ENCODE results near the gene NFXL1.

Gene NFXL1

GRCh38 chr4:47882228-47882627, 32.2 kb downstream of the NFXL1 start:
- DNase-seq: no peak

DNA sequence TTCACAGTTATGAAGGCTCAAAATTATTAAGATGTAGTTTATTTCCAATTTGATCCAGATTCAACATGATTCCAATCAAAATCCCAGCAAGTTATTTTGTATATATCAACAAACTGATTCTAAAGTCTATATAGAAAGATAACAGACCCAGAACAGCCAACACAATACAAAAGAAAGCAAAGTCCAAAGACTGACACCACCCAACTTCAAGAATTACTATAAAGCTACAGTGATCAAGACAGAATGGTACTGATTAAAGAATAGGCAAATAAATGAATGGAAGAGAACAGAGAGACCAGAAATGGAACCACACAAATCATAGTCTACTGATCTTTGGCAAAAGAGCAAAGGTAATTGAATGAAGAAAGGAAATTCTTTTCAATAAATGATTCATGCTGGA, 34.9 kb downstream of the NFXL1 start:
- DNase-seq: no peak

DNA sequence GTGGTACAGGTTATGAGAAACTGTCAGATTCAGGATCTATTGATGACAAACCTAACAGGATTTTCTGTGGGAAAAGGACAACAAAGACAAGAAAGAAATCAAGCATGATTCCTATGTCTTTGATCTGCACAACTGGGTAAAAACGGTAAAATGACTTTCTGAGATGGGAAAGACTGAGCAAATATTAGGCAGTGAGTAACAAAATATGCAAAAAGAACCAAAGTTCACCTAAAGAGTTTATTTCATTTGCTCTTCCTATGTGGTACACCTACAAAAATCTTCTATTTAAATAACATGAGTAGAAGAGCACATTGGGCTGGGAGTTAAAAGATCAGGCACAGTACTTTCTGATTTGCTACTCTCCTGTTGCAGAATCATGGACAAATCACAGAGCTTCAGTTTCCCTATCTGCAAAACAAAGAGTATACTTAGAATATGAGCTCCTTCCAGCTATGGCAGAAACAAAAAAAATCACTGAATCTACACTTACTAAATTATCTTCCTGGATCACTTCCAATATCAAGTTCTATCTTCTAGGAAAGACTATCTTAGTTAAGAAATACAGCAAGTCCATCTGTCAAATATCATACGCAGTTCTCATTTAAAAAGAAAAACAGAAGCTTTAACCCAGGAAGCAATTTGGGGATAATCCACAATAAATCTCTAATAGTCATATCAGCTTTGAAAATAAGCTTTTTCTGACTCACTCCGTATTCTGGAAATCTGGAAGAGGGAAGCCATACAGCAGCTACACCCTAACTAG, 37.4 kb downstream of the NFXL1 start:
- DNase-seq: no peak

GRCh38 chr4:47876310-47876709, 38.1 kb downstream of the NFXL1 start:
- no peak for DNase-seq

GRCh38 chr4:47873877-47874541, 40.4 kb downstream of the NFXL1 start:
- DNase-seq: no peak

GRCh38 chr4:47863486-47863885, 50.9 kb downstream of the NFXL1 start:
- DNase-seq: no peak

GRCh38 chr4:47862297-47862696, 52.1 kb downstream of the NFXL1 start:
- no peak for DNase-seq

- DNase-seq: no peak
These were observed 54.1 kb downstream of the NFXL1 start for GRCh38 chr4:47860305-47860704.

GRCh38 chr4:47858006-47858405, 56.4 kb downstream of the NFXL1 start:
- no peak for DNase-seq

- DNase-seq: no peak
These were observed 57.7 kb downstream of the NFXL1 start for GRCh38 chr4:47856713-47857112.

- no peak for DNase-seq
These were observed 59.0 kb downstream of the NFXL1 start for GRCh38 chr4:47855350-47855749.

- no peak for DNase-seq
These were observed 62.2 kb downstream of the NFXL1 start for GRCh38 chr4:47852136-47852535.

DNA sequence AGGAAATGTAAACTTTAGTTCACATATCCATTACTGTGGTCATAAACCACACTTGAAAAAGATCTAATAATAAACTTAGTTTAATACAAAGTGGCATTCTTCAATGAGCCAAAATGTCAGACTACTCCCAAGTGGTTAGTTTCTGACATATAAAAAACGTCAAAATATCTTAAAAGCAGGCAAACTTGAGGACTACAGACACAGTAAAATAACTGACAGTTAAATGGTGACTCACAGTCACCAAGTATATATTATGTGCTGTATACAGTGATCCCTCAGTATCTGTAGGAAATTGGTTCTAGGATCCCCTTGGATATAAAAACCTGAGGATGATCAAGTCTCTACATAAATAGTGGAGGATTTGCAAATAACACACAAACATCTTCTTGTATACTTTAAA, 64.9 kb downstream of the NFXL1 start:
- DNase-seq: no peak

DNA sequence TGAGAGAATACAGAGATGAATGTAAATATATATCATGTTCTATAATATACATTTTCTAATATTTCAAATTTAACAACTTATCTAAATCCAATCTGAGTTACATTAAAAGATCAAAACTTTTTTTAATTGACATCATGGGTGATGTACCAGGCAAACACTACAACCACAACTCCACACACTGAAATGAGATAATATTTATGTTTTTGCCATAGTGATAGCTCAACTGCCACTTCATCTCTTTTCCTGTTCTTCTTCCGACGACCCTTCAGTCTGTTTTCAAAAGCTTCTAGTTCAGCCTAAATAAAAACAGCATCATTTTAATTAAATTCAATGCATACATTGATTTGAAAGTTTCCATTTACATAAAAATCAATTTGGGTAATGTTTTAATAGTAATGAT, 66.3 kb downstream of the NFXL1 start:
- no peak for DNase-seq

DNA sequence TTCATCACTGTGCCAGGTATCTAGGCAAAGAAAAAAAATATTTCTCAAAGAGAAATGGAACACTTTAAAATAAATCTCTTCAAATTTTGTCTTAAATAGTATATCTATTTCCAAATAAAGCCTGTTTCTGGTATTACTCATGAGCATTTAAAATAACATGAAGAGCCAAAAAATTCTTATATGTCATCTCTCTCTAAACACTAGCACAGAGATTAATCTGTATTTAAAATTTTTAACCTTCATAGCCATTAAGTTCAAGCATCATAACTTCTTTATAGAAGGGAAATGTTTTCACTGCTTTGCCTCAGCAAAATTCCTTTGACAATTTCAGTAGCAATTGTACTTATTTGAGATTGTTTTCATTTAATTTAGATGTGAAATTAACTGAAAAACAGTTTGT, 71.4 kb downstream of the NFXL1 start:
- DNase-seq: no peak

- DNase-seq: no peak
These were observed 74.1 kb downstream of the NFXL1 start for GRCh38 chr4:47840291-47840690.

DNA sequence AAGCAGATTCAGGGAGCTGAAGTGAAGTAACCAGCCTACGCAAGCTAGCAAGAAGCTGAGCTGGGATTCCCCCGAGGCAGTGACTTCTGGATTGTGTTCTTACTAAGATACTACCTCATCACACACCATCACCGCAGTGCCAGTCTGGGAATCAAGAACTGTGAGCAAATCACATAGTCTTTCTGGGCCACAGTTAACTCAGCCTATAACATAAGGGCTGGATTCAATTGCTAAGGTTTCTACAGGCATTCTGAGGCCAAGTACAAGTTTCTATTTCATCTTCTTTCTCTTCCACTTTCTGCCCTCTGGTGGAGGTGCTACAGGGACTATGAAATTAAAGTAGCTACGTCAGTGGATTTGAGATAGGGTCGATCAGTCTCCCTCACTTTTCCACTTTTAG, 75.1 kb downstream of the NFXL1 start:
- DNase-seq: no peak

DNA sequence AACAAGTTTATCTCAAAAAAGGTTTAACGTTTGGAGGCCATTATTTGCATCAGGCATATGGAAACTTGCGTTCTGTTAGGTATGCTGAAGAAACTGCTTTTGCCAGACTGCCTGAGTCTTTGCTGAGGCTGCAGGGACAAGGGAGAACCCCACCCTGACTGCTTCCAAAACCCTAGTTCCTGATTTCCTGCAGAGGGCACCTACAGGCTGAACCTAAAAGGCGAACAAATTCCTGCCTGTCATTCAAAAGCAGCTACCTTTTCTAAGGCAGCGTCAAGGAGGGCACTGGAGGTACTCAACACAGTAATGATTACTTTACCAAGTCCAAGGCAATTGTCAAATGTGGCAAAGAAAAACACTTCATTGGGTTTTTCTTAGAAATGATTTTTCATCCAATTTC, 75.9 kb downstream of the NFXL1 start:
- DNase-seq: no peak

DNA sequence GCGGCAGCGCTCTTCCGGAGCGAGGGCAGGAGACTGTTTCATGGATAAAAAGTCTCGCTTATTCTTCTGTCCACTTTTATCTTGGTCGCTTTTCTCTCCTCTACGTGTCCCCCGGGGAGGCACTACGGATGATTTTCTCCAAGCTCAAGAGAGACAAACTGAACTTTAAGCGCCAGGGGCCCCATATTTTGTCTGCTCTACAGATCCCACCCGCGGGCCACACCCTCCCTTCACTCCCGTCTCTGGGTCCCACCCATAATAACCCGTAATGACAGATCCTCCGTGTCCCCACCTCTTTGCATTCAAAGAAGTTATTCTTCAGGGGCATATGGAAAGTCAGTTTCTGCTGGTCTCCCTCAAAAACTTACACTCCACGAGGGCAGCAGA, 76.5 kb downstream of the NFXL1 start, which contains the start of gene CORIN:
Gene CORIN (minus strand): TSS at position 160 of the 387 bp plus-strand sequence. CDS start 118 bp downstream, at position 42.
- DNase-seq: no peak

DNA sequence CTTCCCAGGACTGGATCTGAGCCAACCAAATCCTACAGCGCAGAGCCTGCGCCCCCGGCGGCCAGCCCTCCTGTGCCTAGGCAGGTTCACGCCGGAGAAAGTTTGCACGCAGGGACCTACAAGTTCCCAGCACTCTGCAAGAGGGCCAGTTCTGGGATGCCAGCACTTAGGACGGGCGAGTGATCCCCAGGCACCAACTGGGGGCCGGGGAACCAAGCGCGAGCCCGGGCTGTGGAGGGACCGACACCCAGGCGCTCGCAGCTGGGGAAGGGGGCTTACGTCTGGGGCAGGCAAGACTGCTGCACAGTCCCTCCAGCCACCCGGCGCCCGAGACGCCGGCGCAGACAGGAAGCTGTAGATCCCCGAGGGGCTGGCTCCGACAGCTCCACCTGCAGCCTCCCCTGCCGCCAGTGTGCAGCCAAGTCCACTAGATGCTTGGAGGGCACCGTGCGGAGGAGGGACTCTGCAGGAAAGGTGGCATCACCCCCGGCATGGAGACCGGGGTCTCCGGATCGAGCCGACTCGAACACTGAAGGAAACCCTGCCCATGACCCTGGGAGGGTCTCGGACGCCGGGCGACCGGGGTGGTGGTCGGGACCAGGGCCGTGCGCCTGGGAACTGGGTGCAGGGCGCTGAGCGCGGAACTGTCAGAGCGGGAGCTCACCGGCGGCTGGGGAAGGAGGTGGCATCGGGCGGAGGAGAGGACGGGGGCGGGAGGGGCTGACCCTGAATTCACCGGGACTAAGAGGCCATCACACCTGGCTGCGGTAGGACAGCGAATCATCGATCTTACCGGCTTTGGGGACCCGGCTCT, 77.1 kb downstream of the NFXL1 start:
- DNase-seq: peak; percentile 48

DNA sequence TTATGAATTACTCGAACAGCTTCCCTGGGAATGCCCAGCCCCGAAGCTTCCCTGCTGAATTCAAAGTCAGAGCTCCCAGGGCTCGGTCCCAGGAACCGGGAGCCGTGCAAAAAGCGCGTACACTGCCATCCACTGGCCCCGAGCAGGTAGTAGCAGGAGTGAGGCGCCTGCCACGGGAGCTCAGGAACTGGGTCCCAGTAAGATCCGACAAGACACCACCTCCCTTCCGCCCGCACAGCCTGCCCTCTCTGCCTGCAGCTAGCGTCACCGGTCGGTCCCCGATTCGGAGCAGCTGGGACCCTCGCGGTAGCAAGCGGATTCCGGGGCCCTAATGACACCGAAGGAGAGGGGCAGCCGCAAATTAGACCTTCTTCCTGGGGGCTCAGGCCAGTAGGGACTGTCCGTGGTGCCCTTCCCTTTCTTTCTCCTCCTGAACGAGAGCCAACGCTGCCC, 77.7 kb downstream of the NFXL1 start:
- DNase-seq: peak; percentile 85

DNA sequence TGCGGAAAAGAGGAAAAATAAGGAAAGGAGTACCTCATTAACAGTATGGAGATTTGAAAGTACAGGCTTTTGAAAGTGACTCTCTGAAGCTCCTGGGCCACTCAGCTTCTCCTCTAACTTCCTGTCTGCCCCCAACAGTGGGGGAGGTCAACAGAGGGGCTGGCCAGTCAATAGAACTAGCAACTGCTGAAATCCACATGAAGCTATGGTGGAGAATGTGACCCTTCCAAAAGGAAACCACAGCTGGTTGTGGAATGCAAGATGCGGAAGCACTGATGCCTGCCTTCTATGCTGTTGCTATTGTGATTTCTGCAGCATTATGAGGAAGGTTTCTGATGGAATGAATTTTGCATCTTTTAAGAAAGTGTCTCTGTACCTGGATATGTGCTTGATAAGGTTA, 78.9 kb downstream of the NFXL1 start:
- DNase-seq: no peak

DNA sequence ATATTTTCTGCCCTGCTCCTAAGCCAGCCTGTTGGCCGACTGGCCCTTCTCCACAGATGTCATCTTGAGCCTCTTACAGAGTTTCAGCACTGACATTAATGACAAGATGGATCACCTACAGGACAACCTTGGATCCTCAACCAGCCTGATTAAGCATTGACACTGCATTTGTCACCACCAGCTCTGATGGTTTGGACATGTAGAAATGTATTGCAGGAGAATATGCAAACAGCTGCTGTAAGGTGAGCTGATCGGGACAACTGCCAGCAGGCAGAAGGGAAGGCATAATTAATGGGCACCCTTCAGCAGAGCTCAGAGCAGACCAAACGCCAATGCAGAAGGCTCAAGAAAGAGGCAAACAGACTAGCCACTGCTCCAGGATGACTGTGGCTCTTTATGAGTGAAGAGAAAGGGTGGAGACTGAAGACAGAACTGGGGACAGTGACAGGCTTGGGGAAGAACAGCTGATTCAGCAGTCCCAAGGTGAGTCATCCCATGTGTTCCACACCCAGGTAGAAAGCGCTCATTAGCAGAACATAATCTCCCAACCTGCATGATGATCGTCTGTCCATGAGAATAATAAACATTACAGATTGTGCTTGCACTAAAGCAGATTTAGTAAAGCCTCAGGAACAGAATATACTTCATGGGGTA, 83.2 kb downstream of the NFXL1 start:
- peak; percentile 37 for DNase-seq

Measured in femur (tissue), 1 donor.